CD4-positive, alpha-beta T cell (primary cell): ENCODE measurements around the gene TOLLIP. TPM values are rescaled to one million over a fixed set of nuclear protein-coding genes. Genes with fewer than 3 reads are reported as not detected.
A peak's percentile ranks its signal among the peaks of the same experiment; 100 is the strongest.
"Not testable (repeated sequence)": the region's sequence is repeated elsewhere in the genome, so short reads cannot be mapped to it uniquely, and the experiment has no call there.

Source experiments
- ATAC-seq: fragments of 200-7000 bp; cut with Tn5 transposase; one replicate; pipeline ENCODE4 v1.10.0; 2022; ENCODE audit warnings: mild to moderate bottlenecking; ENCODE audit not compliant: poor library complexity
- CTCF ChIA-PET: fragments of 350-600 bp; sonication (Branson Sonifier 250); formaldehyde crosslinking; loops from one replicate; lab custom pipeline; 2021; ENCODE audit warnings: antibody characterized with exemption, inconsistent platforms; lab: Charles Lee
- POLR2A ChIA-PET: fragments of 350-600 bp; sonication (Branson Sonifier 250); formaldehyde crosslinking; loops from one replicate; lab custom pipeline; 2021; ENCODE audit warnings: antibody characterized with exemption, inconsistent platforms; lab: Charles Lee
- DNase-seq, 14 experiments: peaks; one replicate each; pipeline ENCODE4 v3.0.0-alpha.2; 2013 to 2020; ENCODE audit warnings: mixed read lengths in 2 of 14
- H3K27ac ChIP-seq, 2 donors: one replicate each; pipeline versions ENCODE4 v1.5.1 to v1.7.0; 2013; ENCODE audit warnings: low read length in 2 of 2, low read depth in 1 of 2, mild to moderate bottlenecking in 1 of 2
- H3K27me3 ChIP-seq, 2 experiments: 1 replicate in 1 of 2; 2 replicates in 1 of 2; pipeline versions ENCODE4 v1.6.1 to v1.7.0; 2013; ENCODE audit warnings: low read length in 2 of 2, control low read depth in 1 of 2, mild to moderate bottlenecking in 1 of 2, moderate library complexity in 1 of 2; ENCODE audit not compliant: insufficient read depth in 2 of 2, control insufficient read depth in 1 of 2
- H3K36me3 ChIP-seq: one replicate; pipeline ENCODE4 v1.6.1; 2013; ENCODE audit warnings: low read length, control low read depth; ENCODE audit not compliant: insufficient read depth
- H3K4me1 ChIP-seq: one replicate; pipeline ENCODE4 v1.6.1; 2013; ENCODE audit warnings: low read length, control low read depth; ENCODE audit not compliant: insufficient read depth
- H3K4me3 ChIP-seq: one replicate; pipeline ENCODE4 v1.5.1; 2013; ENCODE audit warnings: mild to moderate bottlenecking, low read length, moderate library complexity
- H3K9me3 ChIP-seq, 2 experiments: 1 replicate in 1 of 2; 2 replicates in 1 of 2; pipeline versions ENCODE4 v1.6.1 to v1.7.0; 2013; ENCODE audit warnings: low read length in 2 of 2, mild to moderate bottlenecking in 2 of 2, control low read depth in 1 of 2, moderate library complexity in 1 of 2; ENCODE audit not compliant: control insufficient read depth in 1 of 2, insufficient read depth in 1 of 2
- H3K27ac Mint-ChIP-seq: one replicate; pipeline ENCODE4 v1.8.0; 2020; ENCODE audit warnings: mixed read lengths
- H3K27me3 Mint-ChIP-seq: one replicate; pipeline ENCODE4 v1.8.0; 2021; ENCODE audit warnings: mixed read lengths
- H3K36me3 Mint-ChIP-seq: one replicate; pipeline ENCODE4 v1.8.0; 2021; ENCODE audit warnings: low read depth, mixed read lengths
- H3K4me1 Mint-ChIP-seq: one replicate; pipeline ENCODE4 v1.8.0; 2021; ENCODE audit warnings: low read depth, mixed read lengths
- H3K4me3 Mint-ChIP-seq: one replicate; pipeline ENCODE4 v1.8.0; 2020; ENCODE audit warnings: mild to moderate bottlenecking, mixed read lengths
- H3K9me3 Mint-ChIP-seq: one replicate; pipeline ENCODE4 v1.8.0; 2020; ENCODE audit warnings: mixed read lengths
- intact Hi-C, 2 experiments: fragments of 100-400 bp; cut with DNase I in 1 of 2; cut with micrococcal nuclease in 1 of 2; formaldehyde crosslinking; loops; one replicate each; pipeline versions ENCODE4 v1.15.1 to v1.9.0; 2023 to 2025; cut with DNase I, micrococcal nuclease
- total RNA-seq, 174 experiments: library from RNA in 2 of 174; stranded (reverse) in 2 of 174; gene quantifications; one replicate each; pipeline ENCODE4 v1.2.3 and lab custom pipeline; 2021 to 2026
- TF ChIP-seq, protein P1 (sequence below): fragments of 200-600 bp; IDR thresholded peaks from one replicate; pipeline ENCODE4 v1.8.0; 2022; ENCODE audit warnings: antibody characterized with exemption, mild to moderate bottlenecking

TOLLIP gene
- total RNA-seq, 2 experiments from 2014 or later = 38.9 to 41.0 TPM

DNA sequence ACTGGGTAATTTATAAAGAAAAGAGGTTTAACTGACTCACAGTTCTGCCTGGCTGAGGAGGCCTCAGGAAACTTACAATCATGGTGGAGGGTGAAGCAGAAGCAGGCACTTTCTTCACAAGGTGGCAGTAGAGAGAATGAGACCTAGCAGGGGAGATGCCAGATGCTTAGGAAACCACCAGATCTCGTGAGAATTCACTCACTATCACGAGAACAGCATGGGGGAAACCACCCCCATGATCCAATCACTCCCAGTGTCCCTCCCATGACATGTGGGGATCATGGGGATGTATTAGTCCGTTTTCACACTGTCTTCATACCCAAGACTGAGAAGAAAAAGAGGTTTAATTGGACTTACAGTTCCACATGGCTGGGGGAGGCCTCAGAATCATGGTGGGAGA, 45.0 kb downstream of the TOLLIP start:
- intact Hi-C loops = loop anchor here in 1 of 2 experiments (2.0 to 10.0 kb wide), 4 partner anchors 70 to 1110 kb away; partner anchors contain the start of genes CD81, POLR2L and TSPAN4
- Mint-ChIP-seq H3K27ac (peak overlapping the region; percentile 7), H3K4me1 (peaks cover 12% of the 10 kb centered on the region), H3K4me3 (peak overlapping the region; percentile 3)
- DNase-seq (peak in 5 of 14 experiments; percentile 22 to 81 (median 74)), ATAC-seq (peak; percentile 31)
- H3K9me3 Mint-ChIP-seq, H3K27ac ChIP-seq, H3K36me3 ChIP-seq, H3K27me3 Mint-ChIP-seq, H3K36me3 Mint-ChIP-seq, POLR2A ChIA-PET, CTCF ChIA-PET, H3K4me3 ChIP-seq, H3K27me3 ChIP-seq: not testable (repeated sequence)
- H3K9me3 ChIP-seq = peaks cover 0 to 12% of the 10 kb centered on the region in 2 experiments
- H3K4me1 ChIP-seq = peaks cover 26% of the 10 kb centered on the region

DNA sequence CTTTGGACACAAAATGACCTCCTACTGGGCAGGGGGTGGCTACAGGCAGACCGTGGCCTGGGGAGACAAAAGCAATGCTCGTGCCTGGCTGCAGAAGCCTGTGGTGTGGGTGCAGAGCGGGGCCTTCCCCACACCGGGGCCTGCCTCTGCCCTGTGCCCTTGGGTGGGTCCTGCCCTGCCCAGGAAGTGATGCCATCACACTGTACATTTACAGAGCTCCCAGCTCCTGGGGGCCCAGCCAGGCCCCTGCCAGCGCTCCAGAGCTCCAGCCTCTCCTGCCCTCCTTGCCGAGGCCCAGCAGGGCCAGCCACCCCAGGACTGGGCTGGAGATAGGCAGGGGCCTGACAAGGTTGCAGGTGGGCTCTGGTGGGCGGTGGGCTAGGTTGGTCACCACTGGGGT, 46.4 kb downstream of the TOLLIP start:
- Mint-ChIP-seq H3K36me3 (no peaks in the 10 kb centered on the region), H3K4me3 (peak overlapping the region; percentile 86), H3K27me3 (no peaks in the 10 kb centered on the region), H3K27ac (peak overlapping the region; percentile 86), H3K9me3 (no peaks in the 10 kb centered on the region), H3K4me1 (peaks cover 12% of the 10 kb centered on the region)
- peak overlapping the region; percentile 75 to 80 for H3K27ac ChIP-seq
- DNase-seq (peak in 4 of 14 experiments; percentile 28 to 59 (median 48)), ATAC-seq (peak; percentile 46)
- ChIA-PET POLR2A (interaction anchor here (0.7 to 1.8 kb wide), 5 partner anchors 8 to 233 kb away, joined by 3 to 21 read pairs (median 3); partner anchors contain the start of gene TOLLIP), CTCF (no interaction called here)
- no peaks in the 10 kb centered on the region for H3K27me3 ChIP-seq
- no peaks in the 10 kb centered on the region for H3K36me3 ChIP-seq
- intact Hi-C loops = loop anchor here in 1 of 2 experiments (10.0 kb wide), 3 partner anchors 252 to 1112 kb away; partner anchors contain the start of genes CD81, POLR2L and TSPAN4
- TF ChIP-seq, protein P1, sequence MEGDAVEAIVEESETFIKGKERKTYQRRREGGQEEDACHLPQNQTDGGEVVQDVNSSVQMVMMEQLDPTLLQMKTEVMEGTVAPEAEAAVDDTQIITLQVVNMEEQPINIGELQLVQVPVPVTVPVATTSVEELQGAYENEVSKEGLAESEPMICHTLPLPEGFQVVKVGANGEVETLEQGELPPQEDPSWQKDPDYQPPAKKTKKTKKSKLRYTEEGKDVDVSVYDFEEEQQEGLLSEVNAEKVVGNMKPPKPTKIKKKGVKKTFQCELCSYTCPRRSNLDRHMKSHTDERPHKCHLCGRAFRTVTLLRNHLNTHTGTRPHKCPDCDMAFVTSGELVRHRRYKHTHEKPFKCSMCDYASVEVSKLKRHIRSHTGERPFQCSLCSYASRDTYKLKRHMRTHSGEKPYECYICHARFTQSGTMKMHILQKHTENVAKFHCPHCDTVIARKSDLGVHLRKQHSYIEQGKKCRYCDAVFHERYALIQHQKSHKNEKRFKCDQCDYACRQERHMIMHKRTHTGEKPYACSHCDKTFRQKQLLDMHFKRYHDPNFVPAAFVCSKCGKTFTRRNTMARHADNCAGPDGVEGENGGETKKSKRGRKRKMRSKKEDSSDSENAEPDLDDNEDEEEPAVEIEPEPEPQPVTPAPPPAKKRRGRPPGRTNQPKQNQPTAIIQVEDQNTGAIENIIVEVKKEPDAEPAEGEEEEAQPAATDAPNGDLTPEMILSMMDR = no peak
- H3K4me3 ChIP-seq = peak overlapping the region; percentile 62
- H3K4me1 ChIP-seq = peaks cover 26% of the 10 kb centered on the region
- H3K9me3 ChIP-seq = peaks cover 0 to 12% of the 10 kb centered on the region in 2 experiments

DNA sequence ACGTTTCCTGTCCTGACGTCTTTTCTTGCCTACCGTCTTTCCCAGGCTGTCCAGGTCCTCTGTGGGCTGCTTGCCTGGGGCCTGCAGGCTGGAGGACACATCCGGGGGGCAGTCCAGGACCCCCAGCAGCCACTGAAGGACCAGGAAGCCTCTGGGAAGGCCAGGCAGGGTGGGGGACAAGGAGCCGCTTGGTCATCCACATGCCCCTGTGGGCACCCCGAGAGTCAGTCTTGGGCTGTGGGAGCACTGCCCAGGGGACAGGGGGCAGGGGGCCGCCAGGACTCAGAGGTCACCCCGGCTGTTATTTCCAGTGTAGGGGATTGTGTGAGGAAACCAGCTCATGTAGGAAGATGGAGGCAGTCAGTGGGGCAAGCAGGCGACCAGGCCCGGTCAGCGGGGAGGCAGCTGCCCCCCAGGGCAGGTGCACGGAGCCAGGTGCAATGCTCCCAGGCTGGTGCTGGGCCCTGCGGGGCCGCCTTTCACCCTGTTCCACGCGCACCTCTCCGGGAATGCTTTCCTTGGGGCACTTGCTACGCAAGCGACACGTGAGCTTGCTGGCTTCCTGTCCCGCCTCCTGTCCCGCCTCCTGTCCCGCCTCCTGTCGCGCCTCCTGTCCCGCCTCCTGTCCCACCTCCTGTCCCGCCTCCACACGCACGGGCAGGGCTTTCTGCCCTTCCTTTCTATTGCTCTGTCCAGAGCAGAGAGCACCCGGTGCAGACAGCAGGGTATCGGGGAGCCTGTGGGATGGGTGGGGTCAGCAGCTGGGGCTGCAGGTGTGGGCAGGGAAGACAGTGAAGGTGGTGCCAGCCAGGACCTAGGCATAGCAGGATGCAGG, 47.0 kb downstream of the TOLLIP start:
- no peaks in the 10 kb centered on the region for H3K9me3 Mint-ChIP-seq
- intact Hi-C loops = loop anchor here in 1 of 2 experiments (1.0 to 10.0 kb wide), 4 partner anchors 121 to 1112 kb away; partner anchors contain the start of genes CD81, POLR2L and TSPAN4
- Histone ChIP-seq H3K27ac (peak overlapping the region; percentile 75 to 80), H3K4me3 (peak overlapping the region; percentile 62), H3K36me3 (no peaks in the 10 kb centered on the region), H3K4me1 (peaks cover 22% of the 10 kb centered on the region), H3K9me3 (peaks cover 0 to 12% of the 10 kb centered on the region in 2 experiments), H3K27me3 (no peaks in the 10 kb centered on the region)
- TF ChIP-seq, protein P1 = no peak
- H3K4me3 Mint-ChIP-seq = peak overlapping the region; percentile 86
- H3K27me3 Mint-ChIP-seq = no peaks in the 10 kb centered on the region
- H3K27ac Mint-ChIP-seq = peak overlapping the region; percentile 86
- peak; percentile 90 for ATAC-seq
- DNase-seq = peak; percentile 79 to 95 (median 86)
- no peaks in the 10 kb centered on the region for H3K36me3 Mint-ChIP-seq
- POLR2A ChIA-PET = interaction anchor here (0.7 to 1.8 kb wide), 5 partner anchors 9 to 233 kb away, joined by 3 to 21 read pairs (median 3); partner anchors contain the start of gene TOLLIP
- CTCF ChIA-PET = no interaction called here
- H3K4me1 Mint-ChIP-seq = peaks cover 12% of the 10 kb centered on the region
